Hematopoietic multipotent progenitor cell treated with erythropoietin and hydrocortisone succinate and interleukin-3 and kit ligand, for 17 days (in vitro differentiated cells): ENCODE measurements around the gene ZSCAN30.
A peak's percentile ranks its signal among the peaks of the same experiment; 100 is the strongest.

Experiments used
- DNase-seq: peaks from one replicate; pipeline ENCODE4 v3.0.0-alpha.2; 2015; ENCODE audit warnings: low spot score

The ZSCAN30 gene

GRCh38 chr18:35278969-35279368 is 11.1 kb downstream of the ZSCAN30 start:
- DNase-seq, result no peak

- DNase-seq, result no peak
These were observed 11.9 kb downstream of the ZSCAN30 start for GRCh38 chr18:35278085-35278484.

- no peak for DNase-seq
These were observed 12.4 kb downstream of the ZSCAN30 start for GRCh38 chr18:35277633-35278032.

- DNase-seq, result no peak
These were observed 13.8 kb downstream of the ZSCAN30 start for GRCh38 chr18:35276267-35276666.

GRCh38 chr18:35271656-35272055 is 18.4 kb downstream of the ZSCAN30 start:
- no peak for DNase-seq

GRCh38 chr18:35268821-35269220 is 21.2 kb downstream of the ZSCAN30 start:
- no peak for DNase-seq

GRCh38 chr18:35267809-35268208 is 22.2 kb downstream of the ZSCAN30 start:
- DNase-seq, result no peak

GRCh38 chr18:35267161-35267651 is 22.8 kb downstream of the ZSCAN30 start:
- DNase-seq, result no peak

- no peak for DNase-seq
These were observed 25.6 kb downstream of the ZSCAN30 start for GRCh38 chr18:35264409-35264808.

GRCh38 chr18:35256947-35257346 is 33.1 kb downstream of the ZSCAN30 start:
- no peak for DNase-seq

GRCh38 chr18:35253655-35254287 is 36.3 kb downstream of the ZSCAN30 start:
- no peak for DNase-seq

GRCh38 chr18:35252466-35252865 is 37.6 kb downstream of the ZSCAN30 start:
- no peak for DNase-seq

GRCh38 chr18:35248429-35248828 is 41.6 kb downstream of the ZSCAN30 start:
- no peak for DNase-seq

GRCh38 chr18:35247412-35248249 is 42.4 kb downstream of the ZSCAN30 start:
- no peak for DNase-seq

- no peak for DNase-seq
These were observed 43.2 kb downstream of the ZSCAN30 start for GRCh38 chr18:35246831-35247230.

GRCh38 chr18:35245719-35246317 is 44.2 kb downstream of the ZSCAN30 start:
- no peak for DNase-seq

- no peak for DNase-seq
These were observed 45.4 kb downstream of the ZSCAN30 start for GRCh38 chr18:35244671-35245070.

GRCh38 chr18:35242426-35242825 is 47.6 kb downstream of the ZSCAN30 start:
- no peak for DNase-seq

- DNase-seq, result no peak
These were observed 48.6 kb downstream of the ZSCAN30 start for GRCh38 chr18:35241448-35241804.

- DNase-seq, result peak; percentile 91
These were observed 49.2 kb downstream of the ZSCAN30 start, which contains the start of gene ZNF397 for GRCh38 chr18:35240664-35241447. ZNF397 (plus strand) TSS chr18:35241034; CDS start chr18:35242471, 1,437 bp downstream.

- DNase-seq, result no peak
These were observed 50.7 kb downstream of the ZSCAN30 start for GRCh38 chr18:35239314-35239713.
